ENCODE measurements around the gene SNX8. TPM values are rescaled to one million over a fixed set of nuclear protein-coding genes. Genes with fewer than 3 reads are reported as not detected.

SNX8 gene
- total RNA-seq, 1 experiment from 2014 or later: 10.0 TPM

- DNase-seq (ENCODE audit: low read depth): no peak
Measured at GRCh38 chr7:2244404-2244995, 69.7 kb downstream of the SNX8 start.

- no peak for DNase-seq (ENCODE audit: low read depth)
Measured at GRCh38 chr7:2243458-2243857, 70.8 kb downstream of the SNX8 start.

- DNase-seq (ENCODE audit: low read depth): peak; percentile 50
Measured at GRCh38 chr7:2242541-2243429, 71.5 kb downstream of the SNX8 start.

DNA sequence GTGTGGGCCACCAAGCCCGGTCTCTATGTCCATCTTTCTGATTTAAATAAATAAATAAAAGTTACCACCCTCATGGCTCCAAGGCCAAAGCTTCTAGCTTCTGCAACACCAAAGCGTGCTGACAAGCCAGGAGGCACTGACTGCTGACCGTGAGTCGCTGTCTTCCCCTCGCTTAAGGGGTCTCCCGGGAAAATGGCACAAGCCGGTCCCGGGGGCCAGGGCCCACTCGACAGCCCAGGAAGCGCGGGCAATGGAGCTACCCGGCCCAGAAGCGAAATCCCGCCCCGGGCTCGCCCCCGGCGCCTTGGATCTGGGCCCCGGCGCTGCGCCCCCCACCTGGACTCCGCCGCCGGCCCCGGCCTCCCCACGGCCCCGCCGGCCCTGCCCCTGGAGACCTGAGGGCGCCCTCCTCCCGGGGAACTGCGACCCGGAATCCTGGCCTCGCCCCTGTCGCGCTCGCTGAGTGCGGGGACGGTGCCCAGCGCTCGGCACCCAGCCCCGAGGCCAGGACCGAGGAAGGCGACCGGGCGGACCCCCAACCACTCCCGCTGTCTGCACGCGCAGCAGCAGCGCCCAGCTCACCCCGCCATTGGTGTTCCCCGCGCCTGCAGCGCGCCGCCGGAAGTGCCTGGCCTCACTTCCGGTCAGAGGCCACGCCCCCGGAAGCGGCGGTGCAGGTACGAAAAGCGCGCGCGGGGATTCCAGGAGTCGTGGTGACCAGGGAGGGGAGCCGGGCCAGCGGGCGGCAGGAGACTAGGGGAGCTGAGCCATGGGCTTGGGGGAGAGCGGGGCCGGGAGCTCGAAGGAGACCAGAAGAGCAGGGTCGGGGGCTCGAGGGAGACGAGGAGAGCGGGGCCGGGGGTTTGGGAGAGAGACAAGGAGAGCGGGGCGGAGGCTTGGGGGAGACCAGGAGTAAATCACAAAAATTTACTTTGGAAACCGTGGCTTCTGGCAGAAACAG, 72.4 kb downstream of the SNX8 start, which contains the start of the genes MRM2 and NUDT1:
TSS of gene MRM2 (minus strand) at position 626 of the 961 bp plus-strand sequence. CDS start at position 590, 36 bp downstream.
TSS of gene NUDT1 (plus strand) at position 647 of the 961 bp plus-strand sequence. CDS start 2,349 bp downstream, outside the sequence.
- peak; percentile 84 for DNase-seq (ENCODE audit: low read depth)

DNA sequence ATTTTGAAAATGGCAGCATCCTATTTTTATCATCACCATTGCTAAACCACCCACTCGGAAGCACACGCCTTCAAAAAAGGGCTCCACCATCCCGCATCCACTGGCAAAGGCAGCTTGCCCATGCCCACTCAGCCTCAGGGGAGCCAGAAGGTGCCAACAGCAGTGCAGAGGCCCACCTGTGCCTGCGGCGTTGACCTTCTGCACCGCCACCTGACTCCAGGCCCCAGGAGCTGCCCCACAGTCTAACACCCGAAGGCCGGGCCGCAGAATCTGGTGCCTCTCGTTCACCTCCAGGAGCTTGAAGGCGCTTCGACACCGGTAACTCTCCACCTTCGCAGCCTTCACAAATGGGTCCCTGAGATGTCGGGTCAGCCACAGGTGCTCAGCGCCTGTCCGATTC, 75.0 kb downstream of the SNX8 start:
- no peak for DNase-seq (ENCODE audit: low read depth)

DNA sequence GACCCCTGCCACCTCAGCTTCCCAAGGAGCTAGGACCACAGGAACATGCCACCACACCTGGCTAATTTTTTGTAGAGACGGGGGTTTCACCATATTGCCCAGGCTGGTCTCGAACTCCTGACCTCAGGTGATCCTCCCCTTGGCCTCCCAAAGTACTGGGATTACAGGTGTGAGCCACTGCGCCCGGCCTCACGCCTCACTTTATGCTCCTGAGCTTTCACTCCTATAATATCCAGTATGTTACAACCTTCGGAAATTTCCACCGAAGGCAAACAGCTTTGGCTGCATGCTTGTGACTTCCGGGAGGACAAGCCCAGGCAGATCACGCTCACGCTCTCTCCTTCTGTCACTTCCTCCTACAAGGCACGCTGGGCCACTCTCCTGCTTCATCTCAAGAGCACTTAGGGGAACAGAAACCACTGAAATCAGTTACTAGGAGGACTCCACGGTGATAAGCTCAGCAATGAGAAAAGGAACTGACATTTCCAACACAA, 77.1 kb downstream of the SNX8 start:
- no peak for DNase-seq (ENCODE audit: low read depth)

DNA sequence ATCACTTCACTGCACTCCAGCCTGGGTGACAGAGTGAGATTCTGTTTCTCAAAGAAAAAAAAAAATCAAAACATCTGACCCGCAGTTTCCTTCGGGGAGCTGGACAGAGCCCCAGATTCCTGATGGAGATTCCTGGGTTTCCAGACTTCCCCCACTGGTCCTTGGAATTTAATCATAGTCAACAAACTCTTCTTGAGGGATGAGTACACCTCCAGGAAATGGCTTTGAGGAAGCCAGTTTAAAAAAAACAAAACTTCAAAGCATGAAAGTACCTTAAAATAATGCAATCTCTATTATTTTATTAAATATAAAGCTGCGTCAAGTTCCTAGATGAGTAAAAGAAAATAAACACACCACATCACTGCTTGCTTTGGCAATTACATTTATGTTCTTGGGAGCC, 80.3 kb downstream of the SNX8 start:
- DNase-seq (ENCODE audit: low read depth): peak; percentile 23

- DNase-seq (ENCODE audit: low read depth): peak; percentile 91
Measured at GRCh38 chr7:2232766-2233520, 81.3 kb downstream of the SNX8 start, which contains the start of gene MAD1L1. Gene MAD1L1, minus strand, starts transcription at chr7:2232945. Its CDS starts 2,812 bp downstream, at chr7:2230133.

GRCh38 chr7:2231992-2232765, 82.1 kb downstream of the SNX8 start:
- DNase-seq (ENCODE audit: low read depth): peak; percentile 24

- DNase-seq (ENCODE audit: low read depth): no peak
Measured at GRCh38 chr7:2230882-2231281, 83.4 kb downstream of the SNX8 start.

GRCh38 chr7:2230226-2230625, 84.0 kb downstream of the SNX8 start:
- DNase-seq (ENCODE audit: low read depth): no peak

DNA sequence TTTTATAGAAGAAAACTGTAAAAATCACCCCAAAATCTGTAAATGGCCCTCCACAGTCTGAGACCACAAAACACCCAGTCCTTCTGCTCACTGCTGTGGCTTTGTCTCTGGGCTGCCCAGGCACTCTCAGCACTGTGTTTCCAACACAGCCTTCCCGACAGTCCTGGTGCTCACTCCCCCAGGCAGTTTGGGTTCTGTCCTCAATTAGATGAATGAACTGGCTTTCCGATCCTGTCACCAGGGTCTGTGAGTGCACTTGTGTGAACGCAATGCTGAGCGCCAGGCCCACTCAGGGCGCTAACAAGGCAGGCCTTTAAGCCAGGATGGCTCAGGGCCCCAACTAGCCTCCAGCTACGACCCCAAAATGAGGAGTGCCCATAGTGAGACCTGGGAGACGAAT, 84.8 kb downstream of the SNX8 start:
- no peak for DNase-seq (ENCODE audit: low read depth)

DNA sequence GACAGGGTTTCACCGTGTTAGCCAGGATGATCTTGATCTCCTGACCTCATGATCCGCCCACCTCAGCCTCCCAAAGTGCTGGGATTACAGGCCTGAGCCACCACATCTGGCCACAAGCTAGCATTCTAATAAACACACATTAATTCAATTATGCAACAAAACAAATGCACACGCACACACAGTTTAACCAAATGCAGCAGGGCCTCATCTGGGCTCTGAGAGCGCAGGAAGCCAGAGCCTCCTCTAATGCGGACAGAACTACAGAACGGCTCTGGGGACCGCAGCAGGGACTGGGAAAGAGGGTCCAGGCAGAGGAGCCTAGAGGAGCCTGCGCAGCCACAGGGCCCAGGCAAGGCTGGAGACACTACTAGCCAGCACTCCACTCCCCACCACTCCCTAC, 85.3 kb downstream of the SNX8 start:
- DNase-seq (ENCODE audit: low read depth): no peak

DNA sequence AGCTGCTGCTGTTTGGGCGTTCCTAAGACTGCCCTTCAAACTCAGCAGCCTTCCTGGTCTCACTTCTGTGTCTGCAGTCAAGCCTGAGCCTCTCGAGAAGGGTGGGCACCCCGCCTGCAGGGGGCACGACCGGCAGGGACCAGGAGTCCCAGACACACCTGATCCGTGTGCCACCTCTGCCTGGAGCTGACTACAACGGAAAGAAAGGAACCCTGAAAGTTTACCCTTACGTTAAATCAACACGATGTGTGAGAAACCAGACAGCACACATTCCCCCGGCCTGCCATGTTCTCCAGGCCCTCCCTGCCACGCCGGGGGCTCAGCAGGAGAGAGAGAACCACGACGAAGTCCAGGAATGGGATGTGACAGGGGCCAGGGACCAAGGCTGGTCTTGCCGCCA, 86.5 kb downstream of the SNX8 start:
- no peak for DNase-seq (ENCODE audit: low read depth)

GRCh38 chr7:2225830-2226229, 88.4 kb downstream of the SNX8 start:
- no peak for DNase-seq (ENCODE audit: low read depth)

GRCh38 chr7:2225336-2225735, 88.9 kb downstream of the SNX8 start:
- DNase-seq (ENCODE audit: low read depth): no peak

- no peak for DNase-seq (ENCODE audit: low read depth)
Measured at GRCh38 chr7:2224934-2225333, 89.3 kb downstream of the SNX8 start.

DNA sequence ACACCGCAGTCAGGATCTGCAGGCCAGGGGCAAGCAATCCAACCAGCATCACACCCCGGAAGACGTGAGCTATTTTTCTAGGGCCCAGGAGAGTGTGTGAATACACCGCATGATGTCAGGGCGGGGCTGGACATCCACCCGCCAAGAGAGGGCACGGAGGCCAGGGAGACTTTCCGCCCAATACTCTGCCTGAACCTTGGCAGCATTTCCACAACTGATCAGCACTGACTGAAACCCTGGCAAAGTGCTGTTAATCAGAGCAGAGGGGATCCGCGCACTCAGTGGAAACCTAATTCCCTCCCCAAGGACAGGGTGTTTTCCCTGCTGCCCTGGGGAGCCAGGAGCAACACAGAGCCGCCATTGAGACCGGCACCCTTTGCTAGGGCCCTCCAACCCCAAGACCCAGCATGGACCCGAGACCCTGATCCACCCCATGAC, 89.7 kb downstream of the SNX8 start:
- no peak for DNase-seq (ENCODE audit: low read depth)

- DNase-seq (ENCODE audit: low read depth): no peak
Measured at GRCh38 chr7:2223321-2223720, 90.9 kb downstream of the SNX8 start.

GRCh38 chr7:2222516-2222915, 91.7 kb downstream of the SNX8 start:
- DNase-seq (ENCODE audit: low read depth): no peak

All from M059J (cell line).